Activated CD8-positive, alpha-beta memory T cell treated with anti-CD3 and anti-CD28 coated beads, Interleukin-2, amount 50 U/mL, for 4 hours (primary cell): Measurements from ENCODE around the gene CTTNBP2.
"Not testable (repeated sequence)": the region's sequence is repeated elsewhere in the genome, so short reads cannot be mapped to it uniquely, and the experiment has no call there.

Experiments
- DNase-seq: peaks from one replicate; pipeline ENCODE4 v3.0.0-alpha.2; 2020

CTTNBP2 gene

DNA sequence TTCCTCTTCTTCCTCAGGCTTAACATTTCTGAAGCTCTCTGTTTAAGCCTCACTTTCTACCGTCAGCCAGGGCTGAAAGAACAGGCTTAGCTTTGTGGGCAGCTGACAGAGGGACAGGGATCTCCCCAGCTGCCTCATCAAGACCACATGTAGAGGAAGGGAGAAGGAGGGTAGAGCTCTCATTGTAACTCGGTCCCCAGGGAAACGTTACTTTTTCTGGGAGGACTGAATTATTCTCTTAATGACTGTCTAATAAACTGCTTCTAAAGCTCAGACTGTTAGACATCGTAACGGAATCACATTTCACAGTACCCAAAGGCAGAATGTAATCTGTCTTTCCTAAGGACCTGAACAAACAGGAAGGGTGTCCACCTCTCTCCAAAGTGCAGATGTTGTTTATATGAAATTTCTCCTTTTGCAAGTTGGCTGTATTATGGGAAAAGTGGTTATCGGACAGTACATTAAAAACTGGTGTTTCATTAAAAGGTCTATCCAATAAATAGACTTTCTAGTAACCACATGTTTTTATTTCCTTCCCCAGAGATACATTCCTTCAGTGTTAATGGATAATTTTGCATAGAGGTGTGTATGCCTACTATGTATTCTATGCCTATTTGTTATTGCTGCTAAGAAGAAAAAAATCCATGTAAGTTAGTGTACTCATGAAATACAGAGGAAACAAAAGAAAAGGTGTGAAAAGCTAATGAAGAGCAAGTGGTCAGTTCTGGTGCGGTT, 144.2 kb downstream of the CTTNBP2 start:
- DNase-seq, result no peak

DNA sequence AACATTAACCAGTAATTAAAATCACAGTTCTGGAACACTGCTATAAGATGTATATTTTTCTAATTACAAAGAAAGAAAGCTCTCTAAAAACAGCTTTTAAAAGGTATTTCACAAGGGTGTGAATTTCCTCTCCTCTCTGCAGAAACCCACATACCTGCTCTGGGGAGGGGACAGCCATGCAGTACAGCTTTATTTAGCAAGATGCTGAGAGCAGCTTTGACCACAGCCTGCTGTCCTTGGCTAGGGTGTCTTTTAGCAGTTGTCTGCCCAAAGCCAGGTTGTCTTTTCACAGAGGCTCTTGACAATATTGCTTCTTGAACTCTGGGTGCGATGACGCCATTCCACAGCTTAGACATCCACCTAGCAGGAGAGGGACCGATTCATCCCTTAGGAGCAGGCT, 148.3 kb downstream of the CTTNBP2 start:
- DNase-seq, result no peak

DNA sequence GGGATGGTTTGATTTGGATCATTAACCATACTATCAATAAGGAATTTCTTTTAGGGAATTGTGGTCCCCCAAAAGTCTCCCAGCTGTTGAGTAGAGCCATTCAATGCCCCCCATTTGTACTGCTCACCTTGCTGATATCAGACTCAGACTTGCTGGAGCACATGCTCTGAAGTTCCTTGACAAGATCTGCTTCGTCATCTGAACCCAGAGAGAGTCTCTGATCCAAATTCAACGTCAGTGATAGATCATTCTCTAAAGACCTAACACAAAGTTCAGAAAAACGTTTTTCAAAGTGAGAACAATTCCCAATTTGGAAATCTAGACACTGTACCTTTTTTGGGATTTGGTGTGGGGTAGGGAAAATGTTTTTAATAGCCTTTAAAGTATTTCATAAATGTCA, 153.9 kb downstream of the CTTNBP2 start:
- DNase-seq, result no peak

DNA sequence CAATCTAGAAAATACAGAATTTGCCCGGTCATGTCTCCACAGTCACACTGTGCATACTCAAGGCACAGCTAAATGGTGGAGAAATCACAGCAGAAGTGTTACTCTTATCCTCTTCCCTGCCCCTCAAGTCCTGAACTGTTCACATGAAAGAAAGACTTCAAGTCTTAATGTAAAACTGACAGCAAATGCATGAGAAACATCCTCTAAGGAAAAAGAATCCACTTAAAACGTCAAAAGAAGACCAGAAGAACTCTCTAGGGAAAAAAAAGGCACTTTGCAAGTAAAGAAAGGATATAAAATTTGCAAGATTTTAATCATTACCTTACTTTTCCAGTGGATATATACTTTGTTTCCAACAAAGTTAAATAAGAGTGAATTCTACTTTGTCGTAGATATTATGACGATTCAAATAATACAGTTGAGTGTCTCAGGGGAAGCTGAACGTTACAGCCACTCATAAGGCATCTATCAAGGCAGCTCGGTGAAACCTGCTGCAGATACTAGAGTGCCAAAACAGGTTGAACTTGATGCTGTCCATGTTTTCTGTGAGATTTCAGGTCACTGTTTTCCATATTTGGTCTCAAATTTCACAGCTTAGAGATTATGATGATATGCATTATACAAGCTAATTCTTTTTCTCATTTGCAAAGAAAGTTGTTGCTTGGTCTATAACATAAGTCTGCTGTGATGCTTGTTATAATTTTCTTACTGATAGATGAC, 155.0 kb downstream of the CTTNBP2 start:
- DNase-seq, result no peak

DNA sequence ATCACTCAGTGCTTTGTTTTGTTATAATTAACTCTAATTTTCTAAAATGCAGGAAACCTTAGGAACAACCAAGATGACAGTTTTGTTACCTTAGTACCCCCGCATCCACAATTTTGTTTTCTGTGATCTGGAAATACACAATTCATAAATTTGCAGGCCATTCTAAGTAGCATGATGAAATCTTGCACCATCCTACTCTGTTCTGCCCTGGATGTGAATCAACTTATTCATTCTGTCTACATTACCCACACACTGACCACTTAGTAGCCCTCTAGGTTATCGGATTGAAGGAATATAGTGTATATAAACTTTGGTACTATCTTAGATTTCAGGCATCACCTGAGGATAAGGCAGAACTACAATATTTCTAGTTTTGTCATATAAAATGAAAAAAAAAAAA, 155.9 kb downstream of the CTTNBP2 start:
- DNase-seq, result no peak

DNA sequence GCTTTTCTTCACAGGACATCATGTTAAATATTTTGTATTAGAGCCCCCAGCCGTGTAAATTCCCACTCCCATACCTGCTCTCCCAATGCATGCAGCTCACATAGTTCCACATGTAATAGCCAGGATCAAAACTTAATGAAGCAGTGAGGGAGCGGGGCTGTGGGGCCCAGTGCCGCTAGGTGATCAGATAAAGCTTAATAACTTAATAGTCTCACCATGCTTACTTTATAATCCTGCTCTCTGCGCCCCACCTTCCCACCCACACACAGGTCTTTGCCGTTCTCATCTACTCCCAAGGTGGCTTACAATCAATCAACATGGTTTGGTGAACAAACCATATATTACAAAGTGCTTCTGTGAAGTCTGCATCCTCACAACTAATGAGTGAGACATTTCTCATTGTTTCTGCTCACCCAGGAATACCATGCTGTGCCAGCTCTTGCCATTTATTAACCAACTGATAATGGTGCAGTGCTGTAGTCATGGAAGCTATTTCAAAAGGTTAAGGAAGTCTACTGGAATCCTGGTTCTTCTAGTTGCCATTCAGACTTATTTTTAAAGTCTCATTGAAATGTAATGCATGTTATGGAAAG, 156.4 kb downstream of the CTTNBP2 start:
- no peak for DNase-seq

DNA sequence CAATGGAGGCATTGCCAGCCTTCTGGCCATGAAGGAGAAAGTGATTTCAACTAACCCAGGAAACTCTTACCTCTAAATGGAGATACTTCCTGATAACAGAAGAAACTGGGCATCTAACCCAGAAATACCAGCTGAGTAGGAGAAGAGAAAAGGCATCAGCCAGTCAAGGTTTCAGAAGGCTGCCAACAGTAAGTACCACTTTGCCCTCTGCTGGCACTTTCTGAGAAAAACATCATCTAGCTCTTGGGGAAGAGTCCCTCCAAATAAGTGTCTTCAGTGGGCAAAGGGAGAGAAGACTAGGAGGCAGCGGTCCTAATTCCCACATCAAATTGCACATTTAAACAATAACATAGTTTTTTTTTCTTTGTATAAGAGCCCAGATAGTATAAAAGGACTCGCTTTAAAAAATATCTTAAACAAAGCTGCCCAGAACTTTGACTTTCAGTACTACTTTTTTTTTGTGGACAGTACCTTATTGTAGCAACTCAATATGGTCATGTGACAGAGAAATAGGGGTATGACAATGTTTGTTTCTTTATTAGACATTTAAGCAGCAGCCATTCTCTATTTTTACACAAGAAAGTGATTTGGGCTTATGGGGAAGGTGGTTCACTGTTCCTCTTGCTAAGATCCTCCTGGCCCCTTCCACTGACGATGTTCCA, 157.3 kb downstream of the CTTNBP2 start:
- DNase-seq, result no peak

DNA sequence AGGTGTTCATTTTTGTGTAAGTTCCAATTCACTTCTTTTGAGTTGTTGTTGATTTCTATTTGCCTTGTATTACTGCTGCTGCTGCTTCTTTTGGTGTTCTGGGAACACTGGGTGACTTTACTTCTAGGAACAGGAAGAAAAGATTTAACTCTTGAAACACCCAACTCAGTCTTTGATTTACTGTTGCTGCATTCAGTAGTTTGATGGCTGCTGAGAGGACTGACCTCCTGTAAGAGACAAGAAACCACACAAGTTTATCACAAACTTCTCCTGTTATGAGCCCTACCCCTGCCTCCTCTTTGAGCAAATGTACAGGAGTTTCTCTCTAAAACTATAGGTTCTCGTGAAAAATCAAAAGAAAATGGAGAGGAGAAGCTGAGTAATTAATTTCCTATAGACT, 161.7 kb downstream of the CTTNBP2 start:
- DNase-seq, result no peak

DNA sequence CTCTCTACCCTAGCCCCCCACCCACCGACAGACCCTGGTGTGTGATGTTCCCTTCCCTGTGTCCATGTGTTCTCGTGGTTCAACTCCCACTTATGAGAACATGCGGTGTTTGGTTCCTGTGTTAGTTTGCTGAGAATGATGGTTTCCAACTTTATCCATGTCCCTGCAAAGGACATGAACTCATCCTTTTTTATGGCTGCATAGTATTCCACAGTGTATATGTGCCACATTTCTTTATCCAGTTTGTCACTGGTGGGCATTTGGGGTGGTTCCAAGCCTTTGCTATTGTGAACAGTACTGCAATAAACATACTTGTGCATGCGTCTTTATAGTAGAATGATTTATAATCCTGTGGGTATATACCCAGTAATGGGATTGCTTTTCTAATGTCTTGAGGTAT, 165.1 kb downstream of the CTTNBP2 start:
- not testable (repeated sequence) for DNase-seq

DNA sequence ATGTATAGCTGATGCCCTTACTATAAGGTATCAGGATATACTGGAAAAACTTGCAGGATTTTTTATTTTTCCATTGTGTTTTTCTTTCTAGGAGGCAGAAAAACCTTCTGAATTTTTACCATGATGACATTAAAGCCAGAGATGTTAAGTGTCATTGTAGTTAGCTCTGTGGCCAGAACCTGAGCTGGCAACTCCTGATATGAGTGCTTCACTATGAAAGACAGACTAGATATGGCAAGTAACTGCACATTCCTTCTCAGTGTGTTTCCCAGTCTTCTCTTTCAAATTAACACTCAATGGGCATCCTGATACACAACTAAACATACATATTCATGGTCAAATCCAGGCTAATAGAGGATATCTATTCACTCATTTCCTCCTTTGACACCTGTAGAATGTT, 166.2 kb downstream of the CTTNBP2 start:
- DNase-seq, result no peak

DNA sequence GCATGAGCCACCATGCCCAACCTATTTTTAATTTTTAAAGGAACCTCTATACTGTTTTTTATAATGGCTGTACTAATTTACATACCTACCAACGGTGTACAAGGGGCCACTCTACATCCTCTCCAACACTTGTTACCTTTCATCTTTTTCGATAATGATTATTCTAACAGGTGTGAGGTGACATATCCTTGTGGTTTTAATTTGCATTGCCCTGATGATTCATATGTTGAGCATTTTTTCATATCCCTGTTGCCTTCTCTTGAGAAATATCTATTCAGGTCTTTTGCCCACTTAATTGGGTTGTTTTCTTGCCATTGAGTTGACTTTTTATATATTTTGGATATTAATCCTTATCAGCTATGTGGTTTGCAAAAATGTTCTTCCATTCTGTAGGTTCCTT, 167.0 kb downstream of the CTTNBP2 start:
- no peak for DNase-seq

DNA sequence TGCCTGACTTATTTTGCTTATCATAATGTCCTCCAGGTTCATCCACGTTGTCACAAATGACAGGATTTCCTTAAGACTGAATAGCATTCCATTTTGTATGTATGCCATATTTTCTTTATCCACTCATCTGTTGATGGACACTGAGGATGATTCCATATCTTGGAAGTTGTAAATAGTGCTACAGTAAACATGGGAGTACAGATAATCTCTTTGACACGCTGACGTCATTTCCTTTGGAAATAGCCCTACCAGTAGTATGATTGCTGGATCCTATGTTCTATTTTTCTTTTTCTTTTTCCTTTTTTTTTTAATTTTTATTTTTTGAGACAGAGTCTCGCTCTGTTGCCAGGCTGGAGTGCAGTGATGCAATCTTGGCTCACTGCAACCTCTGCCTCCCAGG, 167.6 kb downstream of the CTTNBP2 start:
- no peak for DNase-seq

DNA sequence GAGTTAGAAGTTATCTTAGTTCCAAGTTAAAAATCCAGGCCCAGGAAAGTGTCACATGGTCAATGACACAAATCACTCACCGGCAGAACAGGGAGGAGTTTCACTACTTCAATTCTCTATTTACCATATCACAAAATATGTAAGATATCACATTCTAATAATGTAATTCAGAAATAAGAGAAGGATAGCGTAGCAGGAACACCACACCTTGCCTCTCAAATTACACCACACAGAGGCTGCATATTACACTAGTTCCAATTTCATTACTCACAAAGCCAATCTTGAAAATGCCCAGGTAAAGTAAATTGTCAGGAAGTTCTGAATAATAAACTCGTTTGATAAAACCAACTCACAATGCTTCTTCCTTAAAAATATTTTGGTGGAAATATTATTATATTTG, 169.2 kb downstream of the CTTNBP2 start:
- DNase-seq, result no peak

DNA sequence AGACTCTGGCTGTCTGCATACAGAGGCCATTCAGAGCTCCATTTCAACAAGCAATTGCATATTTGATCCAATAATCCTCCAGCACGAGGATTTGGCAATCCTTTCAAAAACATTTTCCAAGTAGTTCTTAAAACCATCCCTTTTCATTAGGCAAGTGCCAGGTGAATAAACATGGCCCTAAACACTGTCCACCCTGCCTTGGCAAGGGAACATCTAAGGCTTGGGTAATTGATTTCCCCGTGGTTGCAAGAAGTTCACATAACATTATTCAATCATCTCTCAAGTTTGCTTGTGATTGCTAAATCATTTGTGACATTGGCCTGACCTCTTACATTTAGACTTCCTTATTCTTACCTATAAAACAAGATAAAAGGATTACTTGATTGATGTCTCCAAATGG, 175.2 kb downstream of the CTTNBP2 start:
- no peak for DNase-seq

DNA sequence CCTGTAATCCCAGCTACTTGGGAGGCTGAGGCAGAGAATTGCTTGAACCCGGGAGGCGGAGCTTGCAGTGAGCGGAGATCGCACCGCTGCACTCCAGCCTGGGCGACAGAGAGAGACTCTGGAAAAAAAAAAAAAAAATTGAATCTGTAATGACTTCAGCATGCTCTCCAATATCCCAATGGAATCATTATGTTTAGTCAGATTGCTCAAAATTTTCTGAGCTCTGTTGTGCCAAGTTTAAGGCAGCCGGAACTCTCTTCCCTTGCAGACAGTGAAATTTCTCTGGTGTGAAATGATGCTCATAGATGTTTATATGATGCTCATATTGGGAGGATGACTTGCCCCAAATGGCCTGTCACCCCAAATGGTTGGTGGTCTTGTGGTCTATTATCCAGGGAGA, 180.9 kb downstream of the CTTNBP2 start:
- no peak for DNase-seq

DNA sequence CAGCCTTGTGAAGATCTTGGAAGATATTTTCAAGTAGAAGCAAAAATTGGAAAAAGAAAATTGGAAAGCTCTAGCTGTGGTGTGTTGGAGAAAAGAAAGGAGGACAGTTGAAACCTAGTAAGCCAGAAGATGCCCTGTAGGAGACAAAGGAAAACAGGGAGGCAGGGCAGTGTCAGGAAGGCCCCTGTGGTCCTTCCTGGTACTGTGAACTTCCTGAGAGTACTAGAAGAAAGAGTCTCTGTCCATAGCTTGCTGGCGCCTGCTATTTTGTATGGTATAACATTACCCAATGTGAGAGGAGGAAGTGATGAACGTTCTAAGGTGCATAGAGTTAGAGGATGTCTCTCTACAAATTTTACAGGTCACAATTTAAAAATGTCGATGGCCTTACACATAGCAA, 183.1 kb downstream of the CTTNBP2 start:
- DNase-seq, result no peak

DNA sequence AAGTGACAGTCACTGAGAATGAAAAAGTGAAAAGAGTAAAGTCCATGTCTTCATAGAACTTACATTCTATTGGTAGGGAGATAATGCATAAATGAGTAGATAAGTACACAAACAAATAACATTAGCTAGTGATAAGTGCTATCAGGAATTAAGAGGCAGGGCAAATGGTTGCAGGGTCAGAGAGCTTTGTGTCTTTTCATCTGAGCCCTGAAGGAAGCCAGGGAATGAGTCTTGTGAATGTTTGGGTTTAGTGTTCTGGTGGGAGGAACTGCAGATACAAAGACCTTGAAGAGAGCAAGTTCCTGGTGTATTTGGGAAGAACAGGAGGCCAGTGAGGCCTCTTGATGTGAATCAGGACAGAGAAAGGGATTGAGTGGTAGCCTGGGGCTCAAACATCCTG, 183.8 kb downstream of the CTTNBP2 start:
- DNase-seq, result no peak

DNA sequence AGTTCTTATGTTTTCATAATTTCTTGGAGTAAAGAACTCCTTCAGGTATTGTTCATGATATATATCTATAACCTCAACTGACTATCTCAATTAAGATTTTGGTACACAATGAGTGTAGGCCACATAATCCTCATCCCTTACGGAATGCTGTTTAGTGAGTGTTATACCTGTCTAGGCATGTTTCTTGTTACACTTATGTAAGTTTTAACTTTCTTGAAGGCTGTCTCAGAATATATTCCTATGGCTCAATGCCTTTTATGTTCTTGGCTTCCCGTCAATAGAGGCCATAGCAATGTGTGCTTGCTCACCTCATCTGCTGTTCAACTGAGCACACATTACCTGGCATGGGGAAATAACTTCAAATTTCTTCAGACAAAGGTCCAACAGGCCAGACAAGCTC, 185.1 kb downstream of the CTTNBP2 start:
- DNase-seq, result no peak

DNA sequence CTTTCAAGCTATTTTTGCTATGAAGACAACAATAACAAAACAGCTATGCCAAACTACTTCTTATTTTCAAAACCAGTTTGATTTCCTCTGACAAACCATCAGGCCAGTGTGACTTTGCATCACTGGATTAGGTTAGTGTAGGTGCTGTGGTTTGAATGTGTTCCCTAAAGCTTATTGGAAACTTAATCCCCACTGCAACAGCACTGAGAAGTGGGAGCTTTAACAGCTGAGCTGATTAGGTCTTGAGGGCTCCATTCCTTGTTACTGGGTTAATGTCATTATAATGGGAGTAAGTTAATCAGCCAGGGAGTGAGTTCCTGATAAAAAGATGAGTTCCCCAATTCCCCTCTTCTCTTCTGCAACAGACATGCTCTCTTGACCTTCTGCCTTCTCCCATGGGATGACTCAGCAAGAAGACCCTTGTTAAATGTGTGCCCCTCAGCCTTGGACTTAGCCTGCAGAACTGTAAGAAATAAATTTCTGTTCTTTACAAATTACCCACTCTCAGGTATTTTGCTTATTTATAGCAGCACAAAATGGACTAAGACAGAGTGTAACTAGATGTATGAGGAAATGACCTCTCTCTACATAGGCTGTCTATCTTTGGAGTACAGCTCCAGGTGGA, 186.8 kb downstream of the CTTNBP2 start:
- no peak for DNase-seq

DNA sequence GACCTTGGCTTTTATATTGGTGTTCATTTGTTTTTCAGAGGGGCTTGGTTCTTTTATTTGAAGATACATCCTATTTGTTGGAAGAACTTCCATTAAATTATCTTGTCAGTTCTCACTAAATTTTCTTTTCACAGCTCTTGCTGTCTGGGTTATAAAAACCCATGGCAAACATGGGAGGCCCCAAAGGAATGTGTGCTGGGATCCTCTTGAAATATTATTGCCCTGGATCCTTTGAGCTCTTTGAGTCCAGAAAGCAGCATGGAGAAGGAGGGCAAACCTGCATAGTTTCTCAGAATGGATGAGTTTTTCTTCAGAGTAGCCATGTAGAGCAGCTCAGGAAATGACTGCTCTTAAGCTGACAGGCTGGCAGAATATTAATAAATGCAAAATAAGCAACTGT, 187.4 kb downstream of the CTTNBP2 start:
- no peak for DNase-seq

DNA sequence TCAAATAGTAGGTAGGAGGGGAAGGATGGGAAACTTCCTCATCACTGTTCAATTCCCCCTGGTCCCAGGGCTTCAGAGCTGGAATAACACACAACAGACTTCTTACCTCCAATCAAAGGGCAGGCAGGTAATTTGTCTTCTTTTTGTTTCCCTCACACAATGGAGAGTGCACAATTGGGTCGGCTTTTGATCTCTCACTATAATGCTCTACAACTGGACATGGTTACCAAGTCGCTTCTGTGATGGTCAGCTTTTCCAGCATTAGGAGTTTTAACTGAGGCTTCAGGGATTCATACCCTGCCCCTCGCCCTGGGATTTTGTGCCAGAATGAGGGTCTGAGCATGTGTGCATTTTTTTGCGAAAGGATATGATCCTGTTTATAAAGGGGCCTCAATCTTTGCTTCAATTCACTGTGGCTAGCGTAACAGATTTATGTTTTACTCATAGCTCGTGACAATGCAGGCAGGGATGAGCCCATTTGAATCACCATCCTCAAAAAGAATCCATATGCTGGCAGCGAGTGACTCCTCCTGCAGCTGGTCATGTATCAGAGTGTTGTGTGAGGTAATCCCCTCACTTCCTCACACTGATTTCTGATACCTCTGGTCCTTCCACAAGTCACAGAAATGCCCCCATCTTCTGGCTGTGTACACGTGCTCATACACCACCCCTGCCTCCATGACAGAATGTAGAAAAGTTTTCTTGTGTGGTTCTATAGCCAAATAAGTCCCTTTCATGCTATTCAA, 189.6 kb downstream of the CTTNBP2 start:
- no peak for DNase-seq

DNA sequence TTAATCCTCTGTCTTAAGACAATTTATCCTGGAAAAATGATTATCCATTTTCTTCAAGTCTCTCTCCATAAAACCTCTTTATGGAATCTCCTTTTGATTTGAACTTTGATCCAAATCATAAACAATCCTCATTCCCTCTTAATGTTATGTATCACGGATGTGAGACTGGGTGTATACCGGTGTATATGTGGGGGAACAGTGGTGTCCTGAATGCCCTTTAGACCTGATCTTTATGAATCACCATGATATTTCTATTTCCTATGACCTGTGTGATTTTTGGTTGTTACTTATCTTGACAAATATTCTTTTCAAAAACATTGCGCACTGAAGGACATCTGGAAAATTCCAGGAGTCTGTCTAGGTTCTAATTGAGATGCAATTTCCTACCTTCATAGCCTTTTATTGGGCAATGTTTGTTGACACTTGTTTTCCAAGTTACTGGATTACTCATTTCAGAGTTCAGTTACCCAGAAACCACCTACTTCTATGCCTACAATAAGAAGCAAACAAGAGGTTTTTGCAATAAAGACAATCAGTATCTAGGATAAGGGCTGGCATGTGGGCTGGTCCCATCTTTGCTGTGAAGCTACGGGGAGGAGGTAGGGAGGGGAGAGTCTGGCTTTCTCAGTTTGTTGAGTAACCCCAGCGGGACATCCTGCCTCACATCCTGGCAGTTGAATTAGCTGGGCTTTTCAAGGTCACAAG, 190.4 kb downstream of the CTTNBP2 start:
- no peak for DNase-seq
